ENCODE results near the gene IKZF2. TPM values are rescaled to one million over a fixed set of nuclear protein-coding genes. Genes with fewer than 3 reads are reported as not detected.

IKZF2 gene
- total and polyA plus RNA-seq, 9 of the 15 experiments (the other 6 are each of a cell fraction or from before 2014, with no cell fraction given): 0.04 to 0.54 (median 0.22) TPM

GRCh38 chr2:213101692-213102460 lies 49.5 kb downstream of the IKZF2 start:
- in situ Hi-C loops (cut with MboI): no loop called here
- no peak for DNase-seq (ENCODE audit: extremely low read depth in 1 of 4, low spot score in 3 of 4)
- no peaks in the 10 kb centered on the region for H3K4me1 ChIP-seq (replicated peaks in 1 of 2; ENCODE audit: control insufficient read depth in 2 of 2, insufficient read depth in 2 of 2, low read length in 2 of 2)
- CTCF ChIA-PET (ENCODE audit: low intra/inter-chr PET ratio): no interaction called here
- H3K27me3 ChIP-seq (ENCODE audit: control insufficient read depth in 2 of 2, insufficient read depth in 2 of 2, low read length in 2 of 2): no peaks in the 10 kb centered on the region
- no peaks in the 10 kb centered on the region for H3K36me3 ChIP-seq (ENCODE audit: control insufficient read depth, insufficient read depth, low read length)
- no peak for FAIRE-seq
- intact Hi-C loops (cut with micrococcal nuclease): no loop called here
- WGBS (ENCODE audit: insufficient coverage, low coverage, missing lambda C conversion rate): 0% methylated on average over 5 of the region's 5 CpGs
- H3K4me2 ChIP-seq (ENCODE audit: insufficient read depth, low read length): no peak overlapping the region
- no peak for ATAC-seq
- no peak overlapping the region for H3K9ac ChIP-seq (ENCODE audit: insufficient read depth in 1 of 2, low read depth in 2 of 2, low read length in 2 of 2)
- H3K27ac ChIP-seq (ENCODE audit: extremely low read depth, low read depth, low read length): no peak overlapping the region
- H3K79me2 ChIP-seq (ENCODE audit: control insufficient read depth, insufficient read depth, low read length): no peaks in the 10 kb centered on the region
- no TSS peak for BruUV-seq (replicated peaks)
- no peak overlapping the region for H2AFZ ChIP-seq (ENCODE audit: low read depth, low read length)
- POLR2A ChIA-PET: no interaction called here
- no peaks in the 10 kb centered on the region for H4K20me1 ChIP-seq (replicated peaks; ENCODE audit: control insufficient read depth, insufficient read depth, low read length)
- H3K4me3 ChIP-seq: no peak overlapping the region
- H3K9me3 ChIP-seq (replicated peaks; ENCODE audit: control insufficient read depth, insufficient read depth, low read depth, low read length): no peaks in the 10 kb centered on the region
- no peaks in the 10 kb centered on the region for H3K9me1 ChIP-seq (ENCODE audit: control insufficient read depth, insufficient read depth, low read length)
- TF ChIP-seq KAT8 (IDR thresholded peaks at IDR 0.05; ENCODE audit: low read depth) (no peak), JUNB (CRISPR knock-in tag; conservative IDR thresholded peaks at IDR 0.05) (no peak), ZBTB7A (IDR thresholded peaks at IDR 0.05; ENCODE audit: borderline replicate concordance, control insufficient read depth, low read depth, low read length) (no peak), ZC3H11A (IDR thresholded peaks at IDR 0.05; ENCODE audit: low read depth, low read length) (no peak), ZBTB40 (IDR thresholded peaks at IDR 0.05) (no peak), ZBTB40 (CRISPR knock-in tag; IDR thresholded peaks at IDR 0.05) (no peak), SMARCE1 (IDR thresholded peaks at IDR 0.05) (no peak), ZNF197 (CRISPR knock-in tag; IDR thresholded peaks at IDR 0.05; ENCODE audit: low read depth) (no peak), RFX5 (IDR thresholded peaks at IDR 0.05; ENCODE audit: low read depth, low read length) (no peak), ZNF384 (IDR thresholded peaks at IDR 0.05; ENCODE audit: low read depth, low read length) (no peak), KLF13 (tag; IDR thresholded peaks at IDR 0.05; ENCODE audit: borderline replicate concordance, low read depth) (no peak), NFYB (IDR thresholded peaks at IDR 0.05; ENCODE audit: extremely low read depth, insufficient read length) (no peak), KHSRP (IDR thresholded peaks at IDR 0.05) (no peak)
- TF ChIP-seq, protein P1, sequence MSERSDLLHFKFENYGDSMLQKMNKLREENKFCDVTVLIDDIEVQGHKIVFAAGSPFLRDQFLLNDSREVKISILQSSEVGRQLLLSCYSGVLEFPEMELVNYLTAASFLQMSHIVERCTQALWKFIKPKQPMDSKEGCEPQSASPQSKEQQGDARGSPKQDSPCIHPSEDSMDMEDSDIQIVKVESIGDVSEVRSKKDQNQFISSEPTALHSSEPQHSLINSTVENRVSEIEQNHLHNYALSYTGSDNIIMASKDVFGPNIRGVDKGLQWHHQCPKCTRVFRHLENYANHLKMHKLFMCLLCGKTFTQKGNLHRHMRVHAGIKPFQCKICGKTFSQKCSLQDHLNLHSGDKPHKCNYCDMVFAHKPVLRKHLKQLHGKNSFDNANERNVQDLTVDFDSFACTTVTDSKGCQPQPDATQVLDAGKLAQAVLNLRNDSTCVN (CRISPR knock-in tag; IDR thresholded peaks at IDR 0.05): no peak
